MM.1S (cell line): Measurements from ENCODE around the gene SHISA5.

Experiments
- EZH2 ChIP-seq: fragments of 300-600 bp; sonication (generic); optimal IDR thresholded peaks from 2 replicates; pipeline ENCODE3; 2017; ENCODE audit warnings: low read depth, mild to moderate bottlenecking, antibody characterized with exemption, low read length, mixed read lengths
- EZH2phosphoT487 ChIP-seq: fragments of 300-600 bp; sonication (generic); IDR thresholded peaks from 2 replicates; pipeline ENCODE4 v1.6.1; 2018; ENCODE audit warnings: antibody characterized with exemption, low read length
- TF ChIP-seq, protein P1 (sequence below): fragments of 300-600 bp; sonication (generic); IDR thresholded peaks from 2 replicates; pipeline ENCODE4 v1.5.1; 2016; ENCODE audit warnings: antibody characterized with exemption, low read length, mixed read lengths

GRCh38 chr3:48472923-48473616, 30.9 kb downstream of the SHISA5 start:
- TF ChIP-seq, protein P1, sequence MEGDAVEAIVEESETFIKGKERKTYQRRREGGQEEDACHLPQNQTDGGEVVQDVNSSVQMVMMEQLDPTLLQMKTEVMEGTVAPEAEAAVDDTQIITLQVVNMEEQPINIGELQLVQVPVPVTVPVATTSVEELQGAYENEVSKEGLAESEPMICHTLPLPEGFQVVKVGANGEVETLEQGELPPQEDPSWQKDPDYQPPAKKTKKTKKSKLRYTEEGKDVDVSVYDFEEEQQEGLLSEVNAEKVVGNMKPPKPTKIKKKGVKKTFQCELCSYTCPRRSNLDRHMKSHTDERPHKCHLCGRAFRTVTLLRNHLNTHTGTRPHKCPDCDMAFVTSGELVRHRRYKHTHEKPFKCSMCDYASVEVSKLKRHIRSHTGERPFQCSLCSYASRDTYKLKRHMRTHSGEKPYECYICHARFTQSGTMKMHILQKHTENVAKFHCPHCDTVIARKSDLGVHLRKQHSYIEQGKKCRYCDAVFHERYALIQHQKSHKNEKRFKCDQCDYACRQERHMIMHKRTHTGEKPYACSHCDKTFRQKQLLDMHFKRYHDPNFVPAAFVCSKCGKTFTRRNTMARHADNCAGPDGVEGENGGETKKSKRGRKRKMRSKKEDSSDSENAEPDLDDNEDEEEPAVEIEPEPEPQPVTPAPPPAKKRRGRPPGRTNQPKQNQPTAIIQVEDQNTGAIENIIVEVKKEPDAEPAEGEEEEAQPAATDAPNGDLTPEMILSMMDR, result peak; percentile 47
- TF ChIP-seq EZH2 (no peak), EZH2phosphoT487 (no peak)
